ENCODE measurements around the gene BTBD2.

The BTBD2 gene

GRCh38 chr19:2050991-2051772, 35.7 kb upstream of the BTBD2 start, which contains the start of gene MKNK2:
MKNK2 (minus strand) TSS chr19:2051244; CDS start chr19:2050851, 393 bp downstream.
- DNase-seq (ENCODE audit: low spot score): peak; percentile 91

DNA sequence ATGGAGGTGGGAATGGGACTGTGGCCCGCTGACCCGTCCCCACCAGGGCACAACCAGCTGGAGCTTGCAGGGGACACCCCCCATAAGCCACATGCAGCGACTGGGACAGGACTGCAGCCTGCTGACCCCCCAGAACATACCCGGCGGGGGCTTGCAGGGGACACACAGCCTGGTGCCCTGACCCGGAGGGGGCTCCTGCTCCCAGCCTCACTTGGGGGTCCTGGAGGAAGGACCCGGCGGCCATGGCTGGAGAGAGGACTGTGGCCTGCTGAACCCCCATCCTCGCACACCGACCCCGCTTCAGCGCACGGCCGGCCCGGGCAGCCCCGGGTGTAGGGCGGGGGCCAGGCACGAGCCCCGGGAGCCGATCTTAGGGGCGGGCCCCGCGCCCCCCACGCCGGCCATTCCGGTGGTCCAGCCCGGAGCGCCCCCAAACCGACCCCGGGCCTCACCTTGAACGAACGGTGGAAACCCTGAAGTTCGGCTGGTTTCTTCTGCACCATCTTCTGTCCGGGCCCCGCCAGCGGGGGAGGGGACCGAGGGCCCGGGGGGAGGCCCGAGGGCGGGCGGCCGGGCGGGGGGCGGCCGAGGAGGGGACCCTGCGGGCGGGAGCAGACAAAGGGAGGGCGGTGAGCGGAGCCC, 35.0 kb upstream of the BTBD2 start:
- no peak for DNase-seq (ENCODE audit: low spot score)

DNA sequence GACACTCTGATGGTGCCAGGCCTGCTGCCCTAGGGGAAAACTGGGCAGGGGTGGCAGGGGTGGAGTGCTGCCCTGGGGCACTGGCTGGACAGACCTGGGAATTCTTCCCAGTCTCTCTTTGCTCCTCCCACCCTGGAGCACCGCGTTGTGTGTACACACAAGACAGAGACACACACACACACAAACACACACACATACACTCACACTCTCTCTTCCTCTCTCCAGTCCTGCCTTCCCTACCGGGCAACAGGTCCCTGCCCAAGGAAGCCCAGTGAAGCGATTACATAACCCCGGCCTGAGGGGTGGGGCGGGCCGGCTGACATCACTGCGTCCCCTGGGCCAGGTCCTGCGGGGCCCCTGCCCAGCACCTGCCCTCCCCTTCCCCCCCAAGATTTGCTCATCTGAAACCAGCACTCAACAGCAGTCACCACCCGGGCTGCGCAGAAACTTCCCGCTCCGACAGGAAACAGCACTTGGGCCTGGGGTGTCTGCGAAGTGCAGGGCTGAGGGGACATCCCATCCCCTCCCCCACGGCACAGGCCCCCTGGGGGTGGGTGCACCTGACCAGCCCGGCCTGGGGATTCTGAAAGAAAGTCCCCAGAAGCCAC, 34.3 kb upstream of the BTBD2 start:
- DNase-seq (ENCODE audit: low spot score): peak; percentile 68

DNA sequence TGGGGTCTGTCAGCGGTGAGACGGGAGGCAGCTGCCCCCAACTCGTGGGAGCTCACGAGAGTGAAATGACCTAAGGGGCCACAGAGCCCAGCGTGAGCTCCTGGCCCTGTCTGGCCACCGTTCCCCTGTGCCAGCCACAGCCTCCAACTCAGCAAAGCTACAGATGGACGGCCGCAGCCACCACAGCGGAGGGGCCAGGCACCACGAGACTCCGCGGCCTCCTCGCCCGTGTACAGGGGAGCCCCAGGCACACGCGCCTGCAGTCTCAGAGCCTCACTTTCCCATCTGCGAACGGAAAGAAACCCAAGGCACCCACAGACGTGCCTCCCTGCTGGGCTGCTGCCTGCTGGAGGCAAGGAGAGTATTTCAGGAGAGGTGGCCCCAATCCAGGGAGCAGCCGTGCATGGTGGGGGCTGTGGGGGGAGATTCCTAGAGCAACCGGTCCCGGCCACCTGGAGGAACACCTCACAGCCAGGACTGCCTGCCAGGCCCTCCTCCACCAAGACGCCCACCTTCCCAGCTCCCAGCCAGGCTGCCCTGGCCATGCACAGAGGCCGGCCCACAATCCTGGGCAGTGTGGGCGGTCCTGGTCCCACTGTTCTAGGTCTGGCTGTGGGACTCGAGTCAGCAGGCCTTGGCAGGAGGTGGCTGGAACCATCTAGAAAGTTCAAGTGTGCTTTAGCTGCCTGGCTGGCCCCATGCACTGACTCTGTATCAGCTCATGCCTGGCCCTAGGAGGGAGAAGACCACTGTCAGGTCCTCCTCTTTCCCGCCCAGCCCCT, 33.6 kb upstream of the BTBD2 start:
- no peak for DNase-seq (ENCODE audit: low spot score)

DNA sequence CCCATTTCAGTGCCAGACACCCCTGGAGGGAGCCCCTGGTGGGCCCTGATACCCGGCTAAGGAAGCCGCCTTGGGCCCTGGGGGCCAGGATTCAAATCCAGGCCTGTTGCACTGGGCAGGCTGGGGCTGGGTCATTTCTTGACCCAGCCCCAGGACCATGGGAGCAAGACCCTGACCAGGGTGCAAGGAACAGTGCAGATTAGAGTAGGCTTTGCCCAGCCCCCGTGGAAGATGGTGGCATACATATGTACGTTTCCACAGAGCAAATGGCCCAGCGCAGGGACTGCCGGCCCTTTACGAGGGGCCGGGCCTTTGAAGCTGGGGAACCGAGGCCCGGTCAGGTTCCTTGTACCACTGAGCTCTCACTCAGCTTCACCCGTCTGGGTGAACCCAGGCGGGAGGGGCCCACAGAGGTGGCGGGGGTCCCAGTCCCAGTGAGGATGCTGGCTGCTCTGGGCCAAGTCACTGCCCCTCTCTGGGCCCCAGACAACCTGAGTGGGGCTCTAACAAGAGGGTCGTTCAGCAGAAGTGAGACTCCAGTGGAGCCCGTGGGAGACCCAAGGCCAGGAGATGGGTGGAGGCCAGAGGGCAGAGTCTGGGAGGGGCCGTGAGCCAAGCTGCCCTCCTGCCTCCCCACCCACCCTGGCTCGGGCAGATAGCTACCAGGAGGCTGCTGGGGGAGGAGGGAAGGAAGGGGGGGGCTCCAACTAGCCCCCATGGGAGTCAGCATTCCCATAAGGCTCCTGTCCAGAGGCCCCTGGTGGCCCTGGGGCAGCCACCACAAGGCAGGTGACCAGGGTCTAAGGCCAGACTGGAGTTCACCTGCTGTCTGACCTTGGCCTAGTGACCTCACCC, 32.8 kb upstream of the BTBD2 start:
- DNase-seq (ENCODE audit: low spot score): no peak

GRCh38 chr19:2047449-2048103, 32.1 kb upstream of the BTBD2 start:
- no peak for DNase-seq (ENCODE audit: low spot score)

DNA sequence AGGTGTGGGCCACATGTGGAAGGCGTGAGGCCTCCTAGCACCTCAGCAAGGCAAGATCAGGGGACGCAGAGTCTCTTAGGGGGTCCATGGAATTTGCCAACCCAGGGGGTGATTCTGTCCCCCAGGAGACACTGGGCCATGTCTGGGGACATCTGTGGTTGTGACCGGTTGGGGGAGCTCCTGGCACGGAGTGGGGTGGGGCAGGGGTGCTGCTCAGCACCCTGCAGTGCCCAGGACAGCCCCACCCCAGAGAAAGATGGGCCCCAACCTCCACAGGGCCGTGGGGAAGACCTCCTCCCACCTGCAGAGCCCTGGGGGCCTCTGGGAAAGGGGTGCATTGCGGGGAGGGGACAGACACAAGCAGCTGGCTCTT, 31.5 kb upstream of the BTBD2 start:
- no peak for DNase-seq (ENCODE audit: low spot score)

DNA sequence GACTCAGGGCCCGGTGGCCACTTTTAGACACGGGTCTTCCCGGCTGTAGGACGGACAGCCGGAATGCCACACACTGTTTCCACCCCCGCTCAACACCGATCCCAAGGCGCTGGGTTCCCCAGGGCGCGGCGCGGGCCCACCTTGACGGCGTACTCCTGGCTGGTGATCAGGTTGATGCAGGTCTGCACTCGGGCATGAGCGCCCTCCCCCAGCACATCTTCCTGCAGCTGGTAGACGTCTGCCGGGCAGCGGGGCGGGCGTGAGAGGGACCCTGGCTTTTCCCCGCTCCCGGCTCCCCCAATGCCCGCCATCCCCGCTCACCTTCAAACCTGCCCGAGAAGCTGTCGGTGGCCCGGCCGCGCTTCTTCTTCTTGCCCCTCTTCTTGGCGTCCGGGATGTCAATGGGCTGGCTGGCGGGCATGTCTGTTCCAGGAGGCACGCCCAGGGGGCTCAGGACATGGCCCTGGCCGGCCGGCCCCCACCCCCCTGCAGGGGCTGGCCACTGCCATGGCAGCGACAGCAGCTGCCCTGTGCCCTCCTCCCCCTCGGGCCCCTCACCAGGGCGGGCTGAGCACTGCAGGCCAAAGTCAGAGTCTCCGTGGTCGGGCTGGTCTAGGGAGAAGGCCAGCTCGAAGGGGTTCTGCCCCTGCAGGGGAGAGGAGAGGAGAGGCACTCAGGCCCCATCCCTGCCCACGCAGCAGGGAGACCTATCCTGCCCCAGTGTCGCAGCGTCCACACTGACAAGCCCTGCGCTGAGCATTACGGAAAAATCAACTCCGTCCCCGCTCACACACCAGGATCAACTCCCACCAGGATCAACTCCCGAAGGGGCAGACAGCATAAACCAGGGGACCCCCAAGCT, 30.8 kb upstream of the BTBD2 start:
- no peak for DNase-seq (ENCODE audit: low spot score)

GRCh38 chr19:2045501-2046045, 30.1 kb upstream of the BTBD2 start:
- no peak for DNase-seq (ENCODE audit: low spot score)

DNA sequence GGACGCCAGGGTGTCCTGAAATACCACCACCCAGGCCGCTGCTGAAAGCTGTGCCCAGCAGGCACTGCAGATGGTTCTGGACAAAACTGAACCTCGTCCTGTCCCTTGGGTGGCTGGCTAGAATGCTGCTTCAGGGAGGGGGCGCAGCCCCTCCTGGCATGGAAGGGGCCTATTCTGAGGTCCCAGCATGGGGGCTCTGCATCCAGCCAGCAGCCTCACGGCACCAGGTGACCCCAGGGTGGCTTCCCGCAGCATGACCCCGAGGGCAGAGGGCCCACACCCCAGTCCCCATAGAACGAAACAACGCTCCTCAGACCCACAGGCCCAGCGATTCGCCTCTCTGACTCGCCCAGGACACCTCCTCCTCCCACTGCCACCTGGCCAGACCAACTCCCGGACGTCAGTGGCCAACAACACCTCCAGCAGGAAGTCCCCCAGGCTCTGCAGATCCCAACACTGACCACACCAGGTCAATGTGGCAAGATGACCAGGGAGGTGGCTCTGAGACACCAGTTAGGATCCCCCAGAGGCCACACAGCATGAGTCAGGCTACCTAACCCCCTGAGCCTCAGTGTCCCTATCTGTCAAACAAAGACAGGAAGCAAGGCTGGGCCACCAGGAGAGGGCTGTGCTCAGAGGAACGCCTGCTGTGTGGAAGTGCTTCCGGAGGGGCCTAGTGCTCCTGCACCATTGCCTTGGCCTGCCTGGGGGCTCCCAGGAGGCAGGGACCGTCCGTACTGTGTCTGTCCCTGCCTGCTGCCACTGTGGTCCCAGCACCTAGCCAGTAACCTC, 29.4 kb upstream of the BTBD2 start:
- DNase-seq (ENCODE audit: low spot score): no peak

DNA sequence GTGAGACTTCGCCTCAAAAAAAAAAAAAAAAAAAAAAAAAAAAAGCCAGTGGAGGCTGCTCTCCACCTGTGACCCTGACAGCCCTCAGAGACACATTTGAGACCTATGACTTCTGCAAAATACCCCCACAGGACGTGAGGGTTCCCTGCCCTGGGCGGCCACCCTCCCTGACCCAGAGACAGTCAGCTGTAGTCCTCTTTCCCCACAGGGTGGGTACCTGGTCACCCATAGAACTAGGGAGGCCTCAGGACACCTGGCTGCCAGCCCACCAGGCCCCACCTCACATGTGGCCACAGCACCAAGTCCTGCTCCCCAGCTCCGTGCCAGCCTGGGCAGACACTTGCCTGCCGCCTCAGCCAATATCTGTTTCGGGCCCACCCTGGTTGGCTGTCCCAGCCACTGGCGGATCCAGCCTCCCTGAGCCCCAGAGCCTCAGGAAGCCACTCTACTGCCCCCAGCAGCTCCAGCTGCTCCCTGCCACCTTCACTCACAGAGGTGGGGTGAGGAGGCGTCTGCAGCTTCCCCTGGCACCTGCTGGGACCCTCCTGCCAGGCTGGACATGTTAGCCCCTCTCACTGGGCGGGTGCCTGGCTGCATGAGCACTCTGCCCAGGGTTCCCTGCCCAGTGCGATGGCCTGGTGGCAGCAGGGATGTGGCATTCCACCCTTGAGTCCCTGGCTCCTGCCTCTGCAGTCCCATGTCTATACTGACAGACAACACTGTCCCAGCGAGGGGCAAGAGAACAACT, 28.6 kb upstream of the BTBD2 start:
- no peak for DNase-seq (ENCODE audit: low spot score)

- no peak for DNase-seq (ENCODE audit: low spot score)
These were observed 27.7 kb upstream of the BTBD2 start for GRCh38 chr19:2043251-2043641.

- no peak for DNase-seq (ENCODE audit: low spot score)
These were observed 27.2 kb upstream of the BTBD2 start for GRCh38 chr19:2042485-2043250.

DNA sequence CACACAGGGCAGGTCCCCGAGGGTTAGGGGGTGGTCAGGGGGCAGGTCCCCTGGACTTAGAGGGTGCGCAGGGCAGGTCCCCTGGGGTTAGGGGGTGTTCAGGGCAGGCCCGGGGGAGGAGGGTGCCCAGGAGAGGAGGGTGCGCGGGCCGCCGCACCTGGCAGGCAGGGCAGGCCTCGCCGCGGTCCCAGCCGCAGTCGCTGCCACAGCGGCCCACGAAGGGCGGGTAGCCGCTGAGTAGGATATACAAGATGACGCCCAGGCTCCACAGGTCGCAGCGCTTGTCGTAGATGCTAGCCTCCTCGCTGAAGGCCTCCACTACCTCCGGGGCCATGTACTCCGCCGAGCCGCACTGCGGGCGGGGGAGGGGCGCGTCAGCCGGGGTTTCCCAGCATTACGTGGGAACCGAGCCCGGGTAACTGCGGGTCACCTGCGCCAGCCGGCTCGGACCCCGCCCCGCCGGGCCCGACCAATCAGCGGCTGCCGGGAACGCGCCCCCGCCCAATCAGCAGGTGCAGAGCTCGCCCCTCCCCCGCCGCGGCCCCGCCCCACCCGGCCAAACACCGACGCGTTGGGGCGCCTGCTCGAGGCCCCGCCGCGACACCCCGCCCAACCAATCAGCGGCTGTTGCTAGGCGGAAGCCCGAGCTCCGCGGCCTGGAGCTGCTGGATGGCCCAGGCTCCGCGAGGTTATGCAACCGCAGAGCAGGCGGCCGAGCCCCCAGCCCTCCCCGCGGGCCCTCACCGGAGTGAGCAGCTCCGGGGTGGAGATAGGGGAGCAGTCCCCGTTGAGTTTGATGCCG, 26.4 kb upstream of the BTBD2 start:
- DNase-seq (ENCODE audit: low spot score): peak; percentile 99

- DNase-seq (ENCODE audit: low spot score): no peak
These were observed 25.8 kb upstream of the BTBD2 start for GRCh38 chr19:2041433-2041682.

DNA sequence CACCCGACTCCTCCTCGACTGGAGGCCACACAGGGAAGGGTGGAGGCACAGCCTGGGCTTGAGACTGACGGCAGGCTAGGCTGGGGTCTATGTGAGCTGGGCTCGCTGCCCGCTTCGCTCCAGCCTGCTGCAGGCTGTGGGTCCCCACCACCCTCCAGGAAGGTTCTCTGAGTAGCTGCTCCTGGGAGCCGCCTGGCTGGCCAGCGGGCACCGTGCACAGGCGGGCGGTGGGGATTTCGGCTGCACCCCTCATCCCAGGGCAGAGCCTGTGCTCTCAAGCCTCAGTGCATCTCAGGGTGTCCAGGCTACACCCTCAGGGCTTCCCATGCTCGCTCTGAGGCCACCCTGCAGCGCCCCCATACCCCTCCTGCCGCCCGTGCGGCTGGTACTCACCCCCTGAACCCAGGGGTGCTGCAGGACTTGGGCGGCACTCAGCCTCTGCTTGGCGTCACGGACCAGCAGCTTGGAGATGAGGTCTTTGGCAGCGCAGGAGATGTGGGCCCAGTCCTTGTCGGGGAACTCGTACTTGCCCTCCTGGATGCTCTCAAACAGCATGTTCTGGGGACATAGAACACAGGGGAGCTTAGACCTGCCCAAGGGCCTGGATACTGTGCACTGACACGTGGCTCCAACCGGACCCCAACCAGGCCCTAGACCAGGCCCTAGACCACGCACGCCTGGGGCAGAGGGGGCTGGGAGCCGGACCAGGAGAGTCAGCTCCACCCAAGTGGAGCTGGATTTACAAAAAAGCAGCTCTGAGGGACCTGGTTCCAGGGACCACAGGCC, 25.3 kb upstream of the BTBD2 start:
- DNase-seq (ENCODE audit: low spot score): no peak
